Activated CD8-positive, alpha-beta memory T cell treated with anti-CD3 and anti-CD28 coated beads for 24 hours (primary cell): ENCODE measurements around the gene SEMA3D.
"Not testable (repeated sequence)": the region's sequence is repeated elsewhere in the genome, so short reads cannot be mapped to it uniquely, and the experiment has no call there.

Experiments
- DNase-seq: peaks from one replicate; pipeline ENCODE4 v3.0.0-alpha.2; 2020

Gene SEMA3D

GRCh38 chr7:85023066-85023712 is 163.7 kb downstream of the SEMA3D start:
- DNase-seq, result no peak

GRCh38 chr7:85022064-85022697 is 164.7 kb downstream of the SEMA3D start:
- DNase-seq, result no peak

- no peak for DNase-seq
Observed at GRCh38 chr7:85021101-85021704, 165.7 kb downstream of the SEMA3D start.

GRCh38 chr7:85019778-85020177 is 167.1 kb downstream of the SEMA3D start:
- no peak for DNase-seq

GRCh38 chr7:85019176-85019575 is 167.7 kb downstream of the SEMA3D start:
- no peak for DNase-seq

- no peak for DNase-seq
Observed at GRCh38 chr7:85018498-85018897, 168.4 kb downstream of the SEMA3D start.

DNA sequence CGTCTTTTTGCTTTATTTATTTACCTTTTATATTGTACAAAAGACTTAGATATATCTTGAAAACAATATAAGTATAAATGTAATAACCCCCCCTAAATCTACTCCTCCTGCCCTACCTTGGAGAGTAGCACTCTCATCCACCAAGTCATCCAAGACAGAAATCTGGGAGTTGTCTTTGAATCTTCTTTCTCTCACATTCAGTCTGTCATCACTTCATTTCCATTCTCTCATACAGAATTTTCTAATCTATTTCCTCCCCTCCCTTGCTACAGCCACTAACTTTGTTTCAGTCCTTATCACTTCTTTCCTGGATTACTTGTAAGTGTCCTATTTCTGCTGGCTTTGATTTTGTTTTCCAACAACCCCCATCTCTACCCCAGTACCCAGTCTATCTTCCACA is 170.6 kb downstream of the SEMA3D start:
- no peak for DNase-seq

DNA sequence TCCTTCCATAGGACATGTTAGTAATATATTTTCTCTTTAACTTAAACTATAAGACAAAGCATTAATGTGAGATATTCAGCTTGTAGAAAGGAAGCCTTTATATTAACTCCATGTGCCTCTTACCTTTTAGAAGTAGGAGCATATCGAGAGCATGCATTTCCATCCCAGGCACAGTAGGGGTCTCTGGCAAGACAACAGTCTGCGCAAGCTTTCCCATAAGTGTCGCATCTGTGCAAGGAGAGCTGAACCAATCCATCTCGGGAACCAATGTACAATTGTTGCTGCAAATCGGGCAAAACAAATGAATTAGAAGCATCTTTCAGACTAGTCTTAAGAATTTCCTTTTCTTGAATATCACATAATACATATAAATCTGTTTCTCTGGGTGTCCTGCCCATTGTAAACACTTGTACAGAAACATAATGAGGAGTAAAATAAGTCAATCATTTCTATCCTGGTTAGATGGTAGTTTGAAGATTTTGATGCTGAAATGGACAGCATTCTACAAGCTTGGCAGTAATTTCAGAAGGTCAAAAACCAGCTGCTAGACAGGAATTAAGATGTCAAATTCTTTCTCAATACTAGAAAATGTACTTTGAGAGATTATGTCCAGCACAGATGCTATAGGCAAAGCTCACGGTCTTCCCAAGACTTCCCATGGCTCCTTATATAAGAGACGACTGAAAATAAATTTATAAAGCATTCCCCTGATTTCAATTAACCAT is 171.8 kb downstream of the SEMA3D start:
- DNase-seq, result no peak

- no peak for DNase-seq
Observed at GRCh38 chr7:85011127-85011526, 175.7 kb downstream of the SEMA3D start.

- DNase-seq, result no peak
Observed at GRCh38 chr7:85010306-85010705, 176.6 kb downstream of the SEMA3D start.

GRCh38 chr7:85006754-85007153 is 180.1 kb downstream of the SEMA3D start:
- DNase-seq, result no peak

DNA sequence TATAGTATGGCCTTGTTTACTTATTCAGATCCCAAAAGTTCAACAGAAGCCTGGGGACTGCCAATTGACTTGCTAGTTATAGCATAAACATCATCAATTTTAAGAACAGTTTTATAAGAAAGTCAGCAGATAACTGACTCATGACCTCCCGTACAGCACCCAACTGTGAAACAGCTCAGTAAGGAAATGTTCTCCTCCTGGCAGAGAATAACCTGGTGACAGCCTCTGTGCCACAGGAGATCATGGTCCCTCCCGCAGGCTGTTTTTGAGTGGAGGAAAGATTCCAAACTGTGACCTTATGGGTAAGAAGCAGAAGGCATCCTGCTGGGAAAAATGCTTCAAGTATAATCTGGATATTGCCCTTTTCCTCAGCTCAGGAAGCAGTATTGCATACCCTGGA is 182.5 kb downstream of the SEMA3D start:
- DNase-seq, result no peak

GRCh38 chr7:85001495-85002345 is 185.1 kb downstream of the SEMA3D start:
- no peak for DNase-seq

DNA sequence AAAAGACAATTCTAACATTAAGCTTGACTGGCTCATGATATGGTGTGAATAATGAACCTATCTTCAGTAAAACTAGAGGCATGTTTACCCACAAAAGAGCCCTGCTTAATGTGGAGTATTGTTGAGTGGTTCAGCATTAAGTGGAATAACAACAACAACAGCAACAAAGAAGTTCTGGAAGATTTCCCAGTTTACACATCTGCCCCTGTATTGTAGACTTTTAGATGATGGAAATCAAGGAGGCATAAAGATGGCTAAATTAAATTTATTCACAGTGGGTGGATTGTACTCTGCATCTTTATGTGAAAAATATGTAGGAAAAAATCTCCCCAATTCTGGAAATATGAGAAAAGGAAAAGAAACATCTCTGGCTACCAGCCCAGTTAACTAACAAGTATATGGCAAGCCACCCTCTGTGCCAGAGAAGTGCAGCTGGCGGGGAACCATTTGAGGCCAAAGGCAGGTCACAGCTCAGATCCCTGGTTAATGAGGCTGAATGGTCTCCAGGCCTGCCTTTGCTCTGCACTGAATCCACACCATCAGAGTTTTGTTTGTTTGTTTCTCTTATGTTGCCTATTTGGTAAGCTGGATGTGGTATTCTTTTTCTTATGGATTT is 186.0 kb downstream of the SEMA3D start:
- no peak for DNase-seq

DNA sequence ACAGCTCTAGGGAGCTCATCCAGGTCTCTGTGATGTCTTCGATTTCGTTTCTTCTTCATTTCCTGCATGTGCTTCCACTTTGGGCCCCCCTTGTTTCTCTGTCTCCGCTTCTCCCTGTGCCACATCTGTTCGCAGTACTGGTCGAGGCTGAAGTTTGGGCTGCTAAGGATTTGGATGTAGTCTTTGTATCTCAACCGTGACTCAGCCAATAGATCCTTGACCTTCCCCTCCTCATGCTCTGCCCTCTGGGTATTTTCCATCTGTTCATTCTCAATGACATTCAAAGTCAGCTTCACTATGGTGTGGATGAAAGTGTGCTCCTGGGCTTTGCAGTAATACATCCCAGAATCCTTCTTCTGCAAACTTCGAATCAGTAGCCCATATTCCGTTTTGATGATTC is 187.4 kb downstream of the SEMA3D start:
- no peak for DNase-seq

DNA sequence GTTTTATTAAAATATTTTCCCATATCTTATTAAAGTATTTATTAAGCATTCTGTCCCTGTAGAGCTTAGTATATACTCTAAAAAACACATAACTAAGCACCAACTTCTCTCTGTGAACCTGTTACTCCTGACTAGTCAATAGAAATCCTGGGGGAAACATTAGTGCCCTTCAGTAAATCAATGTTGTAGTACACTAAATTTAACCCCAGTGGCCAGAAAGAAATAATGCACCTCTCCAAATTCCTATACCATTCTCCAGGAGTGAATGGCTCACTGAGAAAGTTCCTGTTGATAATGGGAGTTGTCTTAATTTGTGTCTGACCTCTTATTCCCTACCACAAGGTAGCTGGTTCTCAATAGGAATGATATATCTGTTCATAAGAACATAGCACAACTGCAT is 188.2 kb downstream of the SEMA3D start:
- no peak for DNase-seq

- no peak for DNase-seq
Observed at GRCh38 chr7:84997626-84998025, 189.2 kb downstream of the SEMA3D start.

GRCh38 chr7:84992954-84993353 is 193.9 kb downstream of the SEMA3D start:
- DNase-seq, result not testable (repeated sequence)

- no peak for DNase-seq
Observed at GRCh38 chr7:84985073-84985784, 201.6 kb downstream of the SEMA3D start.

GRCh38 chr7:84982199-84982598 is 204.7 kb downstream of the SEMA3D start:
- DNase-seq, result no peak
